GM04503 (cell line): ENCODE data around the gene PCP4L1.
"Not testable (repeated sequence)": the region's sequence is repeated elsewhere in the genome, so short reads cannot be mapped to it uniquely, and the experiment has no call there.

Experiments
- DNase-seq: peaks from one replicate; pipeline ENCODE4 v3.0.0-alpha.2; 2012; ENCODE audit warnings: low read depth

Gene PCP4L1

DNA sequence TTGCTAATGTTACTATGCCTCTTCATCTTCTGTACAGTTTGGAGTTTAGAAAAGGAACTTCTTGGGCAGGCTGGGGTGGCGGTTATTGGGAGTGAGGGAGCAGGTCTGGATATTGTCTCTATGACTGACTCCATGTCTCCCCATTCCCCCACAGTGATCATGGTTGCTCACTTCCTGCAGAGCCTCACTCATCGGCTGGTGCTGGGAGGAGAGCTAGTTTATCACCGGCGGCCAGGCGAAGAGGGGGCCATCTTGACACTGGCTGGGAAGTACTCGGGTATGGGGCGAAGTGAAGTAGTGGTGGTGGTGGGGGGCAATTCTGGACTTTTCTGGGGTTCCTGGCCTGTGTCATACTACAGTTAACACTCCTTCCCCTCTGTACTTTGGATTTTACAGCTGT lies 30.5 kb upstream of the PCP4L1 start:
- DNase-seq: no peak

DNA sequence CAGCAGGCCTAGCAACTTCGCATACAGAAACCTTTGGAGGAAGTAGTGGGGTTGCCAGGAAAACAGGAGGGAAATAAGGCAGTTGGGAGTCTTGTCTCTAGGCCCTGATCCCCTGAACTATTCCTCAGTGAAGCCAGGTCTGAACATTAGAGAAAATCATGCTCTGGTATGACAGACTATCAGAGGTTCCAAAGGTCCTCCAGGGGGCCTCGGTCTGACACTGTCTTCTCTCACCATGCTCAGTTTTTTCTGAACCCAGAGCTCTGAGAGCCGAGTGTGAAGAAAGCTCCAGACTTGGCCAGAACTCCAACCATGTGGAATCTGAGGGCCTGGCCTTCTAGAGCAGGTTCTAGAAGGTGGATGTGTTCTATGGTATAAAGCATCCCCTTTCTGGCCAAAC lies 28.6 kb upstream of the PCP4L1 start:
- no peak for DNase-seq

DNA sequence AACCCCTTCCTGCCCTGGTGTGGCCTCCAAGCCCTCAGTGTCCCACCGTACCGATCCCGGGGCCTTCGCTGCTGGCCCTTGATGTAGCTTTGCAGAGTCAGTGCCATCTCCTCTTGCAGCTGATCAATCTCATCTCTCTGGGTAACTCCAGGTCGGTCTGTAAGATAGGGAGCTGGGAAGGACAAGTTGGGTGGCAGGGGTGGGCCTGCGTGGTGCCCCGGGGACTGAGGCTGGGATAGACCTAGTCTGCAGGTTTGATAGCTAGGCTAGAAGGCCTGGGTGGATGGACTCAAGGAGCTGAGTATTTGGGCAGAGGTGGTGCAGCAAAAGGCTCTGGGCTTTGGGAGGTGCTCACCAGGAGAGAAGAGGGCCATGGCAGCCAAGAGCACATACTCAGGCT lies 27.8 kb upstream of the PCP4L1 start:
- DNase-seq: no peak

DNA sequence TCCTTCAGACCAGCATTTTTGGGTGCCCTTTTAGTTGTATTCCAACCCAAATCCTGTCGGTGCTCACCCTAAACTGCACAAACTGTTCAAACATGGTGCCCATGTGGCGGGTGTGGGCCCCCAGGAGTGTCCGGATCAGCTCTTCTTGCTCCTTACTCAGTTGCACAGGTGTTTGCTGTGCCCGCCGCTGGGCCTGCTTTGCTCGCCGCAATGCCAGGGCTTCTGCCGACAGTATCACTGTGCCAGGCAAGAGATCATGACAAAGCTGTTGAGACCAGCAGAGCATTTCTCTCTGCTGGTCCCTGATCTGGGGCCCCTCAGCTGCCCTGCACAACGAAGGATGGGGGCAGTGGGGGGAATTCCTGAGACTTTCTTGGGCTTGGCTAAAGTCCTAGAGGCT lies 25.4 kb upstream of the PCP4L1 start:
- no peak for DNase-seq

DNA sequence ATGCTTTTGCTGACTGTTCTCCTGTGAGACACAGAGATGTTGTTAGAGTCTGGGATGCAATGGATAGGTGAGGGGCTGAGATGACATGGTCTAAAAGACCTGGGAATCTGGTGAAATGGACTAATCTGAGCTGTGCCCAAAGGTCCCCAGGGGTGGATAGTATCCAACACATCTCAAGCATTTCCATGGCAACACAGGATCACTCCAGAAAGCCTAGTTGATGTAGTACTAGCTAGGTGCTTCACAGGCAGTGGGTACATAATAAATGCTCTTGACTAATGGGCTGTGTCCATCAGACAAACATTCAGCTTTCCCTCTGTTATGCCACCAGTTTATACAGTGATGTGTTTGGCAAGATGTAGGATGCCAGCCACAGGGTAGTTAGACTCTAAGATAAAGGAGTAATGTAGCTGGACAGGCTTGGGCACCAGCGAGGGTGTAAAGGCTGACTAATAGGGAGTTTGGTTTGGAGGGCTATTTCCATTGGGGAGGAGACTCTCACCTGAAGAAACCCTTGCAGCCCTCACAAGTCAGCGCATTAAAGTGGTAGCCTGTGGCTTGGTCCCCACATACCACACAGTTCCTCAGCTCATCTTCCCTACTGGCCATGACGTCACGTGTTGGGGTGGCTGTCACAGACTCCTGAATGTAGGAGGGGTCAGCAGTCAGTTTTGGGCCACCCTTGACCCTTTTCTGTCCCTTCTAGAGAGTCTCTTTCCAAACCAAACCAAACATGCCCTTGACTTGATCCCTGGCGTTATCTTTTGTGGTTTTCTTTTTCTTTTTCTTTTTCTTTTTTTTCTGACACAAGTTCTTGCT lies 22.4 kb upstream of the PCP4L1 start:
- no peak for DNase-seq

DNA sequence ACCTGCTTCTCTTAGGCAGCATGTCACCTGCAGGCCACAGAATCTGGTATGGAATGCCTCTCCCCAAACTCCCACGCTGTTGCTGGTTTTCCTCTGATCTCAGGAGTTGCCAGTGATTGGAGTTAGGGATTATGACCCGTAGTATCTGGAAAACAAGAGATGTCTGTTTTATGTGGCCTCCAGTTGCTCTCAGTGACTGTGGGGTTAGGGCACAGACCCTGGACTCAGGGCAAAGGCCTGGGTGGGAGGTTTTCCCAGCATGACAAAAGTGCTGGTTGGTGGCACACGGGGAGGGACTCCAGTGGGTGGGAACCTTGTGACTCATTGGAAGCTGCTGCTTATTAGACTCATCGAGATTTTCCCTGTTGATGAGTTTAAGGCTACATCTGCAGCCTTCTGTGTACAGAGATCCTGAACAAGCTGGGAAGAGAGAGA lies 20.5 kb upstream of the PCP4L1 start, which contains the start of gene NR1I3:
Gene NR1I3, minus strand, starts transcription at position 165 of the 435 bp plus-strand sequence. CDS start 1,638 bp downstream, outside the sequence.
- DNase-seq: no peak

DNA sequence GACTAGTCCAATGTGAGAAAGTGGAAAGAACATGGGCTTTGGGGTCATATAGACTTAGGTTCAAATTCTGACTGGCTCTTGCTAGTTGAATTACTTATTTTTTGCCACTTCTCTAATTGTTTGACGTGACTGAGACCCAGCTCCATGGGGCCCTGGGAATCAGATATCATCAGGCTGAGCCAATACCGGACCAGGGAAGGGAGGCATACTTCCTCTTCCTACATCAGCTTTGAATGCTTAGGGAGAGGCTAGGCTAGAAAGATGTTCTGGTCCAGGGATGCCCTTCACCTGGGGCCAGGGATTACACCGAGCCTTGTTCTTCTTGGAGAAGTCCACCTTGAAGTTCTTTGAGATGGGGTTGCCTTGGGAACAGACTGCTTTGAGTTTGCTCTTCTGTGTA lies 16.9 kb upstream of the PCP4L1 start:
- no peak for DNase-seq

DNA sequence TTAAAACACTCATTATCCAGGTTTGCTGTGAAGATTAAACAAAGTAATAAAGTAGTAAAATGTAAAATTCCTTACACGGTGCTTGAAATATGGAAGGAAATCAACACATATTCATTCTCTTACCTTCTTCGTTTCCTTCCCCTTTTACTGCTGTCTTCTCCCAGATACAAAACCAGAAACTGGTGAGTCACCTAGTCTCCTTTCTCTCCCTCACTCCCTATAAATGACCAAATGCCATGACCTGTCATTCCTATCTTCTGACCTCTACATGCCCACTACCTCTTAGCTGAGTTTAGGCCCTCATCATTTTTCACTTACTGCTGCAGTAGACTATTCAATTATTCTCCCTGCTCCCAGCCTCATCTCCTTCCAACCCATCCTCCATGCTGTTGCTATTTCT lies 16.2 kb upstream of the PCP4L1 start:
- DNase-seq: no peak

DNA sequence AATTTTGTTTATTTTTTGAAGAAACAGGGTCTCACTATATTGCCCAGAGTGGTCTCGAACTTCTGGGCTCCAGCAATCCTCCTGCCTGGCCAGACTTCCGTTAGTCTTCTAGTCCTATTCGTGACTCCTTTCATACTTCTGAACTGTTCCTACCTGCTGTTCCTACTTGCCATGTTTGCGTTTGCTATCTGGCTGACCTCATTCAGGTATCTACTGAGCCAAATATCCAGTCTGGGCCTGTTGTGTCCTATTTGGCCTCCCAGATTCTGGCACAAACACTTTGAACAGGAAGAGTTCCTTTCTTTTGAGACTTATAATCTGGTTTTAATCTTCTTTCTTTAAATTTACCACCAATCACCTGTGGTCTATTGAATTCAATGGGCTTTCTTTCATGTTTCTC lies 13.7 kb upstream of the PCP4L1 start:
- DNase-seq: no peak

DNA sequence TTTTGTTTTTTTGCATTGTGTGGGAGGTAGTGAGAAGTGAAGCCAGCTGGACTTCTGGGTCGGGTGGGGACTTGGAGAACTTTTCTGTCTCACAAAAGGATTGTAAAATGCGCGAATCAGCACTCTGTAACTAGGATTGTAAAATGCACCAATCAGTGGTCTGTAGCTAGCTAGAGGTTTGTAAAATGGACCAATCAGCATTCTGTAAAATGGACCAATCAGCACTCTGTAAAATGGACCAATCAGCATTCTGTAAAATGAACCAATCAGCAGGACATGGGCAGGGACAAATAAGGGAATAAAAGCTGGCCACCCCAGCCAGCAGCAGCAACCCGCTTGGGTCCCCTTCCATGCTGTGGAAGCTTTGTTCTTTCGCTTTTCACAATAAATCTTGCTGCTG lies 8.4 kb upstream of the PCP4L1 start:
- DNase-seq: not testable (repeated sequence)

DNA sequence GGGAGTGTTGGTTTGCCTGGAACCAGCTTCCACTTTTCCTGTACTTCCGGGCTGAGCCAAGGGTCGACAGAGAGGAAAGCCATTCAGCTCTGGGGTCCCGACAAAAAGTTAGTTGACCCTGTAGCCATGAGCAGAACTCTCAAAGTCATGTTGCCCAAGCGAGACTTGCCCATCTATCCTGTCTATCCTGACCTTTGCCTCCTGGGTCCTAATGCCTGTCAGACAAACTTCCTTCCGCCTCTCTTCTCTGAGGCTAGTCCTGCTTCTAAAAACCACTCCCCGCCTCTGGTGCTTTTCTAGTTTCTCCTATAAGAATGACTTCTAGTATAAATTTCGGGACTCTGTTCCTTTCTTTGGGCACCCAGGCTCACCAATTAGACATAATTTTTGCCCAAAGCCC lies 7.7 kb upstream of the PCP4L1 start:
- no peak for DNase-seq

DNA sequence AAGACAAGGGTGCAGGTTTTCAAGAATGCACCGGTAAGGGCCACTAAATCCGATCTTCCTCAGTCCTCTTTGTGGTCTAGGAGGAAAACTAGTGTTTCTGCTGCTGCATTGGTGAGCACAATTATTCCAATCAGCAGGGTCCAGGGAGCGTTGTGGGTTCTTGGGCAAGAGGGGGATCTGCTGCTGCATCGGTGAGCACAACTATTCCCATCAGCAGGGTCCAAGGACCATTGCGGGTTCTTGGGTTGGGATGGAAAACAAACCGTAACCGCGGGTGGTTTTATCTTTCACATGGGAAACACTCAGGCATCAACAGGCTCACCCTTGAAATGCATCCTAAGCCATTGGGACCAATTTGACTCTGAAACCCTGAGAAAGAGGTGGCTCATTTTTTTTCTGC lies 7.0 kb upstream of the PCP4L1 start:
- DNase-seq: no peak

DNA sequence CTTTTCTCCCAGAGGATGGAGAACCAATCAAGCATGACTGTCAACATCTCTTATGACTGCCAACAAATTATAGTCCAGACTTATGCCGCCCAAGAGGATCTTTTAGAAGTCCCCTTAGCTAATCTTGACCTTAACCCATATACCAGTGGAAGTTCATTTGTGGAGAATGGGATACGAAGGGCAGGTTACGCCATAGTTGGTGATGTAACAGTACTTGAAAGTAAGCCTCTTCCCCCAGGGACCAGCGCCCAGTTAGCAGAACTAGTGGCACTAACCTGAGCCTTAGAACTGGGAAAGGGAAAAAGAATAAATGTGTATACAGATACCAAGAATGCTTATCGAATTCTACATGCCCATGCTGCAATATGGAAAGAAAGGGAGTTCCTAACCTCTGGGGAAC lies 3.2 kb upstream of the PCP4L1 start:
- DNase-seq: not testable (repeated sequence)

DNA sequence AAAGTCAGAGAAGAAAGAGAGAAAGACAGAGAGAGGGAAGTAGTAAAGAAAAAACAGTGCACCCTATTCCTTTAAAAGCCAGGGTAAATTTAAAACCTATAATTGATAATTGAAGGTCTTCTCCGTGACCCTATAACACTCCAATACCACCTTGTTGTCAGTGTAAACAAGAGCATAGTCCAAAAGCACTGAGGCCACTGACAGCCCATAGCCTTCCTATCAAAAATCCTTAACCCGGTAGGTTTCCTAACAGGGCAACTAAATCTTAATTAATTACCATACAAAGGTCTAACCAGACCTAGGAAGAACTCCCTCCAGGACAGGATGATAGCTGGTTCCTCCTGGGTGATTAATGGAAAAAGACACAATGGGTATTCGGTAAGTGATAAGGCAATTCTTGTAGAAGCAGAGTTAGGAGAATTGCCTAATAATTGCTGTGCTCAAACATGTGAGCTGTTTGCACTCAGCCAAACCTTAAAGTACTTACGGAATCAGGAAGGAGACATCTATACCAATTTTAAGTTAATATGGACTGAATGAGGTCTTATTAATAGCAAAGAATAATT lies 2.5 kb upstream of the PCP4L1 start:
- DNase-seq: not testable (repeated sequence)

DNA sequence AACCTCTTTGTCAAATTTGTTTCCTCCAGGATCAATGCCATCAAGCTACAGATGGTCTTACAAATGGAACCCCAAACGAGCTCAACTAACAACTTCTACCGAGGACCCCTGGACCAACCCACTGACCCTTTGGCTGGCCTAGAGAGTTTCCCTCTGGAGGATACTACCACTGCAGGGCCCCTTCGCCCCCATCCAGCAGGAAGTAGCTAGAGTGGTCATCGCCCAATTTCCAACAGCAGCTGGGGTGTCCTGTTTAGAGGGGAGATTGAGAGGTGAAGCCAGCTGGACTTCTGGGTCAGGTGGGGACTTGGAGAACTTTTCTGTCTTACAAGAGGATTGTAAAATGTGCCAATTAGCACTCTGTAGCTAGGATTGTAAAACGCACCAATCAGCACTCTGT lies 1.4 kb upstream of the PCP4L1 start:
- DNase-seq: not testable (repeated sequence)

DNA sequence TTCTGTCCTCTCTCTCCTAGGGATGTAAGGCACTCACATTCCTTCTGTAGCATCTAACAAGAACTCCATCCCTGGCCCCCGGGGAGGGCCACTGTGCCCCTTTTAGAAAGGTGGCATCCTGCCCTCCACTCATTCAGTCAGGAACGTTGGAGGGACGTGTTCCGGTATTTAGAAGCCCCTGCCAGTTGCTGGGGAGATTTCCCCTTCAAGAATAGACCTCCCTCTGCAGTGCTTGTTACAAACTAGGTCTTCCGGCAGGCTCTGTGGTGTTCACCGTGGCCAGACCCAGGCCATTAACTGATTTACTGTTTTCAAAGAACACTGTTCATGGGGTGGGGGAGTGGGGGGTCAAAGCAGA lies 779 bp downstream of the PCP4L1 start:
- DNase-seq: no peak

DNA sequence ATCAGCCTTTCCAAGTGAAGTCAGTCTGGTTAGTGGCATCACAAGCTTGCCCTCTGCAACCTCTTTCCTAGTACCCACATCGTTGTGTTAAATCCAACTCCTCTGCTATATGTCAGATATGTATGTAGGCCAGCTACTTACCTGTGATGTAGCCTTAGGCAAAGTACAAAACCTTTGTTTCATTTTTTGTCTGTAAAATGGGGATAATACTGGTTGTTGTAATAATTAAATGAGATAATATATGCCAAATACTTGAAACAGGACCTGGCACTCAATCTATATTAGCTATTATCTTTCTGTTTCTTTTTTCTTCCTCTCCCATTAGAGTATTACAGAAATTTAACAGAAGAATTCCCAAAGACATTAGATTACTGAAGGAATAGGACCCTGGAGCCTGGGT lies 1.2 kb downstream of the PCP4L1 start:
- no peak for DNase-seq

DNA sequence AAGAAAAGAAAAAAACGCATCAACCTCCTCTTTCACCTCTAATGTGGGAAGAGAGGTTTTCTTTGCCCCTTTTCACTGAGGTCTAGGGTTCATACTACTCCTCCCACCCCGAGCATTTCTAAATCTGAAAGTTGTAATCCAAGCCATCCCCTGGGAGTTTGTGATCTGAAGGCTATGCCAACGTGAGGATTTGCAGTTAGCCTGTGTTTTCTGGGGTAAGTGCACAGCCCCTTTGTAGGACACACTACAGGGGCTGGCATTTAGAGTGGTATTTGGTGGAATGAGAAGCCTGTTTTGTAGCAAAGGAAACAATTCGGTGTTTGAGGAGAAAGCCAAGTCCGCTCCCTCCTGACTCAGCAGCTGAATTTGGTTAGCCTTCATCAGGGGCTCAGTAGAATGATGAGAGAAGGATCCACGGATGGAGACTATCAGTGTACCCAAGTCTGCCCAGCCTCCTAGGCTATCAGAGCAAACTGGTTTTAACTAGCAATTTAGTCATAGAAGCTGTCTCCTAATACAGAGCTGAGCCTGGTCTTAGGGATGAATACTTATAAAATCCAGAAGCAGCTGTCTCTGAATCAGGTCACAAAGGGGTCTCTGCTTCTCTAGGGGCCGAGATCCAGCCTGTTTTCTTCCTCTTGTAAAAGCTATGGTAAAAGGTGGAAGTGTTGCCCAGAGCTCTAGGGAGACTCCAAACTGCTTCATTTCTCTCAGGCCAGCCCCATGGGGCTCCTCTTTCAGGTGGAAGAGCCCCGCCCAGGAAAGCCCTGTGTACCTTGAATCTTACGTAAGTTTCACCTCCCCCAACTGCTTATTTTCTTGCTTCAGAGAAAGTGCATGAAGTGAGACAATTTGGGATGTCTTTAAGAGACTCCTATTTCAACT lies 2.1 kb downstream of the PCP4L1 start:
- DNase-seq: no peak

DNA sequence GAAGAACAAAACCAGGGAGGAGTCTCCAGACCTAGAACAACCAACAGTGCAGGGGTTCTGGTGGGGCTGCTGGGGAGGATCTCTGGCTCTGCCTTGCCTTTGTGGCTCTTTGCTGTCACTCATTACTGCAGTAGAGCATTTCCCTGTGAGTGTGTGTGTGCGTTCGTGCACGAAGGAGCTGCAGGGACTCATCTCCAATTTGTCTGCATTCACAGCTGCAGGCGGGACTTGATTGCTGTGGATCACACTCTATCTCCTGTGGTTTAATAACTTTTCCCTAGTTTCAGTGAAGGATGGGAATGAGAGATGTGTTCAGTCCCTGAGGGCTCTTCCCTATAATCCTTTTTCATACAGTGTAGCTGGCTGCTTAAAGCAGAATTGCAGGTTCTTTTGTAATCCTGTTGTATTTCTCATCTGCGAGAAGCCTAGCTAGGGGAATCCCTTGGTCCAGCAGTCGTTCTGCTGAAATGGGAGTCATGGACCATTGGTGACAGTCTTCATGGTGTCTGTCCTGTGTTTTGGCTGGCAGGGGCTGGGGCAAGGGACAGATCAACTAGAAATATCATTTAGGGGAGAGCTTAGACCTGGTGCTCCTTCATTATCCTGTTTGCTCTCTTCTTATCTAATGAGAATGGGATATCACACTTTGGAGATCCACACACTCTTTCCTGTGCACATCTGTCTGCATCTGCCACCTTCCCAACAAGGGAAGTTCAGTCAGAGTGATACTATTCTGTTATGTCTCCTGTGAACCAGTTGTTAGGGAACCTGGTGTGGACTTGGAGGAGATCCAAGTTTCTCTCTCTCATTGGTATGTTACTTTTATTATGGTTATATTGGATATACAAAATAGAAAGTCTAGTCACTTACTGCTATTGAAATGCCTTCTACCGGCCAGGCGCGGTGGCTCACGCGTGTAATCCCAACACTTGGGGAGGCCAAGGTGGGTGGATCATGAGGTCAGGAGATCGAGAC lies 3.0 kb downstream of the PCP4L1 start:
- DNase-seq: no peak

DNA sequence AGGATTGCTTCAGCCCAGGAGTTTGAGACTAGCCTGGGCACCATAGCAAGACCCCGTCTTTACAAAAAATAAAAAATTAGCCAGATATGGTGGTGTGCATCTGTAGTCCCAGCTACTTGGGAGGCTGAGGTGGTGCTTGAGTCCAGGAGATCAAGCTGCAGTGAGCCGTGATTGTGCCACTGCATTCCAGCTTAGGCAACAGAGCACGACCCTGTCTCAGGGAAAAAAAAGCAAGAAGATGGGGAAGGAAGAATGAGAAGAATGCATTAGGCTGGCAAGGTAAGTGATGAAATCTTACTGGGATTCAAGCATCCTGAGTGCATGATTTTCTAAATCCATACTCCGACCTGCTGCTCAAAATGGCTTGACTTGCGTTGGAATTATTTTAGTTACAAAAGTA lies 6.8 kb downstream of the PCP4L1 start:
- DNase-seq: no peak

DNA sequence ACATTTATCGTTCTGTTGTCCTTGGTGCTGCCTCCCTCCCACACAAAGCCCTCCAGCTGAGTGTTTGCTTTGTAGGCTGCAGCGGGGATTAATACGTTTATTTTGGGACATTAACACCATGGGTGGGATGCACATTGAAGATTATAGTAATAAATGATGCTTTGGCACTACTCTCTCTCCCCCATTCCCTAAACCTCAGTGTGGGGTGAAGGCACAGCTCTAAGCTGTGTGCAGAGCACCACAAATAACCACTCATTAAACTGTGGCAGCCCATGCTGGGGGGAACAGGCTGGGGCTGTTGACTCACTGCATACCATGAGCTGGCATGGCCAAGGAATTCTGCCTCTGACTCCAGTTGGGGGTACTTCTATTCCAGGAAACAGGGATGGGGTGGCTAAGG lies 7.7 kb downstream of the PCP4L1 start:
- no peak for DNase-seq

DNA sequence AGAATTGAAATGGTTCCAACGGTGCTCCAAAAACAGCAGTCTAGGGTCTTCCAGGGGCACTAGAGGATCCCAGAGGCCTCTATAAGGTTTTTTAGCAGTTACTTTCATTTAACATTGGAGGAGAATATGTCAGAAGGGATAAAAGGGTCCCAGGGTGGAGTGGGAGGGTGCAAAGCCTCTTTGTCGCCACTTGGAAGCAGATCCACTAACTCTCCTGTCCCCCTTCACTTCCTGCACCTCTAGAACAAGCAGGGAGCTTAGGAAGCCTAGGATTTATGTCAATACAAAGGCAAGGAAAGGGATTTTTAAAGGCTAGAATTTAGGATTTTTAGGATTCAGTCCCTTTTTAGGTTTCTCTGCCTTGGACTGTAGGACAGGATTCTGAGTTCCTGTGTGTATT lies 8.3 kb downstream of the PCP4L1 start:
- DNase-seq: no peak
